Left lung (tissue), 10 donors: Measurements from ENCODE around the gene UBXN11. TPM values are rescaled to one million over a fixed set of nuclear protein-coding genes. Genes with fewer than 3 reads are reported as not detected.
A peak's percentile ranks its signal among the peaks of the same experiment; 100 is the strongest.

ENCODE experiments used
- ATAC-seq: fragments of 200-7000 bp; cut with Tn5 transposase; one replicate; pipeline ENCODE4 v1.9.1; 2020; ENCODE audit warnings: moderate library complexity
- DNase-seq, 4 donors: peaks; one replicate each; pipeline ENCODE4 v3.0.0-alpha.2; 2013 to 2020
- H3K27ac ChIP-seq, 2 donors: fragments of 200-600 bp; sonication (generic) in 1 of 2; one replicate each; pipeline versions ENCODE4 v1.5.0 to v1.8.0; 2020 to 2021
- H3K27me3 ChIP-seq, 2 donors: fragments of 200-600 bp; sonication (generic) in 1 of 2; one replicate each; pipeline versions ENCODE4 v1.5.0 to v1.8.0; 2020 to 2021
- H3K36me3 ChIP-seq, 2 donors: fragments of 200-600 bp; sonication (generic) in 1 of 2; one replicate each; pipeline versions ENCODE4 v1.5.0 to v1.8.0; 2020 to 2021
- H3K4me1 ChIP-seq, 2 donors: fragments of 200-600 bp; one replicate each; pipeline ENCODE4 v1.8.0; 2021
- H3K4me3 ChIP-seq, 2 donors: fragments of 200-600 bp; sonication (generic) in 1 of 2; one replicate each; pipeline versions ENCODE4 v1.5.0 to v1.8.0; 2020 to 2021; ENCODE audit warnings: mild to moderate bottlenecking in 1 of 2
- H3K9me3 ChIP-seq, 2 donors: fragments of 200-600 bp; sonication (generic) in 1 of 2; one replicate each; pipeline versions ENCODE4 v1.5.0 to v1.8.0; 2020 to 2021
- CTCF ChIP-seq, 2 donors: fragments of 200-600 bp; sonication (generic) in 1 of 2; IDR thresholded peaks; one replicate each; pipeline versions ENCODE4 v1.5.0 to v1.8.0; 2021; ENCODE audit warnings: antibody characterized with exemption in 2 of 2
- intact Hi-C, 2 donors: fragments of 100-400 bp; cut with DNase I; formaldehyde crosslinking; loops; one replicate each; pipeline versions ENCODE4 v1.11.2 to v1.14.2; 2022
- polyA plus RNA-seq, 6 donors: library from polyadenylated mRNA; unstranded; fragments of 120-200 nt; gene quantifications; one replicate each; pipeline ENCODE4 v1.2.1, GENCODE V29; 2013; ENCODE audit not compliant: insufficient read length in 6 of 6
- total RNA-seq, 2 donors: library from RNA; stranded (reverse); fragmentation: NEBNext Ultra II Directional; extraction: Animal tissue kit (Norgen Biotek cat#: 25700); gene quantifications; one replicate each; pipeline ENCODE4 v1.2.1, GENCODE V29; 2021
- donor health status: DM: no; HTN: yes; CAD: no.
- donor health status: DM: no; HTN: no; CAD: no.

Gene UBXN11
- total and polyA plus RNA-seq, 8 donors: 23.0 to 43.1 (median 26.1) TPM

GRCh38 chr1:26278724-26279455 is 27.5 kb downstream of the UBXN11 start:
- ATAC-seq (peak; percentile 8), DNase-seq (peak in 1 of 4 donors; percentile 55)
- peak overlapping the region; percentile 94 to 98 for H3K27ac ChIP-seq
- H3K9me3 ChIP-seq: no peaks in the 10 kb centered on the region
- intact Hi-C loops: no loop called here
- peaks cover 0 to 29% of the 10 kb centered on the region in 2 donors for H3K36me3 ChIP-seq
- peak overlapping the region; percentile 70 to 98 for H3K4me3 ChIP-seq
- peaks cover 50 to 91% of the 10 kb centered on the region in 2 donors for H3K4me1 ChIP-seq
- no peaks in the 10 kb centered on the region for H3K27me3 ChIP-seq
- TF ChIP-seq CTCF (IDR thresholded peaks at IDR 0.05): no peak

- H3K4me3 ChIP-seq: no peak overlapping the region
- H3K36me3 ChIP-seq: peaks cover 0 to 25% of the 10 kb centered on the region in 2 donors
- no peak for TF ChIP-seq CTCF (IDR thresholded peaks at IDR 0.05)
- H3K9me3 ChIP-seq: no peaks in the 10 kb centered on the region
- DNase-seq (peak in 1 of 4 donors; percentile 70), ATAC-seq (peak; percentile 10)
- peaks cover 50 to 85% of the 10 kb centered on the region in 2 donors for H3K4me1 ChIP-seq
- no peaks in the 10 kb centered on the region for H3K27me3 ChIP-seq
- peak overlapping the region; percentile 94 to 98 for H3K27ac ChIP-seq
- intact Hi-C loops: no loop called here
These were observed 28.1 kb downstream of the UBXN11 start for GRCh38 chr1:26278303-26278702.

GRCh38 chr1:26277719-26278118 is 28.7 kb downstream of the UBXN11 start:
- intact Hi-C loops: no loop called here
- H3K27me3 ChIP-seq: no peaks in the 10 kb centered on the region
- peaks cover 0 to 19% of the 10 kb centered on the region in 2 donors for H3K36me3 ChIP-seq

GRCh38 chr1:26277261-26277661 is 29.2 kb downstream of the UBXN11 start:
- Histone ChIP-seq H3K27ac (peak overlapping the region; percentile 94 to 98), H3K9me3 (no peaks in the 10 kb centered on the region), H3K27me3 (no peaks in the 10 kb centered on the region), H3K4me1 (peaks cover 50 to 75% of the 10 kb centered on the region in 2 donors), H3K4me3 (no peak overlapping the region), H3K36me3 (peaks cover 0 to 15% of the 10 kb centered on the region in 2 donors)
- ATAC-seq (no peak), DNase-seq (peak in 1 of 4 donors; percentile 43)
- intact Hi-C loops: no loop called here
- TF ChIP-seq CTCF (IDR thresholded peaks at IDR 0.05): no peak

More at GRCh38 chr1:26277719-26278118, 28.7 kb downstream of the UBXN11 start:
- Histone ChIP-seq H3K4me3 (no peak overlapping the region), H3K4me1 (peaks cover 50 to 79% of the 10 kb centered on the region in 2 donors), H3K27ac (peak overlapping the region; percentile 94 to 98), H3K9me3 (no peaks in the 10 kb centered on the region)
- DNase-seq: no peak
- TF ChIP-seq CTCF (IDR thresholded peaks at IDR 0.05): no peak
- no peak for ATAC-seq

GRCh38 chr1:26276432-26276838 is 30.0 kb downstream of the UBXN11 start:
- DNase-seq: peak in 1 of 4 donors; percentile 82
- Histone ChIP-seq H3K4me1 (peaks cover 49 to 66% of the 10 kb centered on the region in 2 donors), H3K36me3 (peaks cover 0 to 15% of the 10 kb centered on the region in 2 donors), H3K4me3 (no peak overlapping the region), H3K27me3 (no peaks in the 10 kb centered on the region), H3K9me3 (no peaks in the 10 kb centered on the region), H3K27ac (peak overlapping the region; percentile 94 to 98)
- no peak for TF ChIP-seq CTCF (IDR thresholded peaks at IDR 0.05)
- intact Hi-C loops: no loop called here
- no peak for ATAC-seq
